ENCODE results near the gene SNX12. TPM values are rescaled to one million over a fixed set of nuclear protein-coding genes. Genes with fewer than 3 reads are reported as not detected.

SNX12 gene
- total RNA-seq = 53.6 TPM
- long read RNA-seq, partial matches to known transcripts = 0 of 18 reads
- long read RNA-seq, other reads (novel, unspliced or antisense) = 16 of 18 reads

DNA sequence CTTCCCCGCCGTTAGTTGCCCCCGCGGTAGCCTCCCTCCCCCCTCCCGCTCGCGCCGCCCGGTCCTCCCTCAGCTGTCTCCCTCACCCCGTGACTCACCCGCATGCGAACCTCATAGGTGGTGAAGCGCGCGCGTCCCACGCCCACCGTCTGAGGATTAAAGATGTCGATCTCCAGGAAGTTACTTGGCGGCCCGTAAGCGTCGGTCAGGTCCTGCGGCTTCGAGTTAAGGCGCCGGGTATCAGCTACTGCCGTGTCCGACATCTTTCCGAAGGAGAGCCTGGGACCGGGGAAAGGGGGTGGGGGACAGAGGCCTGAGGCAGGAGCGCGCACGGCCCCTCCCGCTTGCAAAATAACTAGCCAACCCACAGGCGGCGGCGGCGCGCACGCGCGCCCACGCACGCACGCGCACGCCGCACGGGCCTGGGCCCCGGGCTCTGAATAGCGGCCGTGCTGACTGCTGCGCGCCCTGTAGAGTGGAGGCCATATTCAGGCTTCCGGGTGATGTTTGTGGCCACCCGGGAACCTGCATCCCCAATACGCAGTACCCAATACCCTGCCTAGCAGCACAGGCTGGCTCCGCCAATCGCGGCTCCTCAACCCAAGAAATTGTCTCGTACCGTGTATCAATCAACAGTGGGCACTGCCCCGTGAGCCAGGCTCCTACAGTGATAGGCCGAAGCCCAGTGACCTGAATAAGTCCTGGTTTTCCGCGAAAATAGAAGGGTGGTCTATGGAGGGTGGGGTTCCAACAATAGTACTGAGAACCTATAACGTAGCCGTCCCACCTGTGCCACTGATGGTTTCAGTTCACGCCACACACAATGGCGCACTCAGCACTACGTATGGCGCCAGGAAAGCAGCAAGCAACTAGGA is at the start of gene SNX12:
Gene SNX12, minus strand, starts transcription at position 291 of the 875 bp plus-strand sequence. Its CDS starts 28 bp downstream, at position 263.
- DNase-seq (ENCODE audit: low spot score) = peak; percentile 94

DNA sequence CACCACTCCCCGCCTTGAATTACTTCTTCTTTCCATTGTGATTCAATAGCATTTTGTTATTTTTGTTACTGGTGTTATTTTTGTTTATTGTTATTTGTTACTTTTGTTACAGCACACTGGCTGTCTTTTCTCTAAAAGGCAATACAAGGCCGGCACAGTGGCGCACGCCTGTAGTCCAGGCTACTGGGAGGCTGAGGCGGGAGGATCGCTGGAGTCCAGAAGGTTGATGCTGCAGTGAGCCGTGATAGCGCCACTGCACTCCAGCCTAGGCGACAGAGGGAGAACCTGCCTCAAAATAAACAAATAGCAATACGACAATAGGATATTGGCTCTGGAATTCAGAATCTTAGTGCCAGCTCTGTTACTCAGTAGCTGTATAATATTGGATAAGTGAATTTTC is 49.2 kb upstream of the SNX12 start:
- no peak for DNase-seq (ENCODE audit: low spot score)

DNA sequence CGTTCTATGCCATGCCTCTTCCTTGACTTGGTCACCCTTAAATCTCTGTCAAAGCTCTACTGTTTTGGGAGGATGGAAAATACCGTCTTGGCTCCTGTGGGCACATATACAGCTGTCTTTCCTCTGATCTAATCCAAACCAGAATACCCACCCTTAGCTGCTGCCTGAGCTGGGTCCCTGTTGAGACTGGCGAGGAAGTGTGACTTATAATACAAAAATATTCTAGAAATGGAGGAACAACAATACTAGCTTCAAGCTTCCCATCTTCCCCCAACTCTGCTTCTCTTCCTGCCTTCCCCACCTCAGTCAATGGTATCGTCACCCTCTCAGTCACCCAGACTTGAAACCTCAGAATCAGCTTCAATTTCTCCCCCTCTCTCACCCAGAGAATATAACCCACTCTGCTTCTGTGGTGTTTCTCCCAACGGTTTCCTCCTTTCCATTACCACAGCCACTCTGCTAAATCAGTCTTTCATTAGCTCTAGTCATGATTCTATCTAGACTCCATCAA is 43.8 kb upstream of the SNX12 start:
- no peak for DNase-seq (ENCODE audit: low spot score)

DNA sequence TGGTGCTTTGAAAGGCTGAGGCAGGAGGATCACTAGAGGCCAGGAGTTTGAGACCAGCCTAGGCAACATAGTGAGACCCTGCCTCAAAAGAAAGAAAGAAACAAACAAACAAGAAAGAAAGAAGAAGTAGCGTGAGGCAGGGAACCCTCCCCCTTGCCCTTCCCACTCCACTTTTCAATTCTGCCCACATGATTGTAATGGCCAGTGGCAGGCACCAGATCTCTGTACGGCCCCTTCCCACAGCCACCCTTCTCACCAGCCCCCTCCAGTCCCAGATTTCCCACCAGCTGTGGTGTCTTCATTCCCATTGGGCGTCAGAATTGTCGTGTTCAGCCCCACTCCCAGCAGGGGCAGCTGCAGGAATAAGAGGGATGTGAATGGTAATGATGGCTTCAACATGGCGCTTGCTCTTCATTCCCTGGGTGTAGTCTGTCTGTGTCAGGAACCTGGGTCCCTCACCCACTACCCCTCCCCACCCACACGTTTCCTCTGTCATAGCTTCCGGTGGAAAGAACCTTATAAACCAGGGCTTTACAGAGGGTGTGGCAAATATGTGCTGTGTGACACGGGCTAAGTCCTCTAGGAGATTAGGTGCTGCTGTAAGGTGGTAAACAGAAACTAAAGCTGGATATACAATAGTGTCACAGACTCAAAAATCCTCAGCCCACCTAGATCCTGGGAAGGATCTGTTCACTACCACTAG is 43.2 kb upstream of the SNX12 start, which contains the start of gene IL2RG:
Gene IL2RG, minus strand, starts transcription at position 437 of the 703 bp plus-strand sequence. Its CDS starts 38 bp downstream, at position 399.
- no peak for DNase-seq (ENCODE audit: low spot score)

DNA sequence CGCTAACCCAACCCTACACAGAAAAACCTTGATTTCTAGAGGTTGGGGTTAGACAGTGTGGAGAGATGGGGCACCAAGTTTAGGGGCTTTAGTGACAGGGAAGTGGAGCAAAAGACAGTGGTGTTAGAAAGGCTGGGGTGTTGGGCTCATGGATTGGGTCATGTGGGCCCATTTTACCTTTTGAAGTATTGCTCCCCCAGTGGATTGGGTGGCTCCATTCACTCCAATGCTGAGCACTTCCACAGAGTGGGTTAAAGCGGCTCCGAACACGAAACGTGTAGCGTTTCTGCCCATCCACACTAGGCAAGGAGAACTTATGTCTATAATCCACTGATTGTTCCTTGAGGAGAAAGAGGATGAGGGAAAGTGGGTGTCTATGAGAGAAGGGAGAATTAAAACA is 40.9 kb upstream of the SNX12 start:
- no peak for DNase-seq (ENCODE audit: low spot score)

DNA sequence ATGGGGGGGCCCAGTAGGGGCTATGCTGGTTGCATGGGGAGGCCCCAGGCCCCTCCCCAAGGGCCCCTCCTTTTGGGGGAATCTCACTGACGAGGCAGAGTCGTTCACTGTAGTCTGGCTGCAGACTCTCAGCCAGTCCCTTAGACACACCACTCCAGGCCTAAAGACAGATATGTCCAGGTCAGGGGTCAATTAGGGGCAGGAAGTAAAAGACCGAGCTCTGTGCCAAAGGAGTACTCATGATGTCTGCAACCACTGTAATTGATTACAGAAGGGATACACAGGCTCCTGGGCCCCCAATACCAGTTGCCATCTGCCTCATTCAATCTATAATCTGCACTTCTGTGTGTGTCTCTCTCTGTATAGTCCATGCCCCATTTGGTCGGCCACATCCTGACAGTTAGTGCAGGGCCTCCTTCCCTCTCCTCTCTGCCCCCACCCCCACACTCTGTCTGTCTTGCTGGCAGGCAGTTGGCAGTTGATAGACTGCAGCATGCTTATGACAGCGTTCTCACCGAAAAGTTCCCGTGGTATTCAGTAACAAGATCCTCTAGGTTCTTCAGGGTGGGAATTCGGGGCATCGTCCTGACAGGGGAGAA is 39.7 kb upstream of the SNX12 start:
- no peak for DNase-seq (ENCODE audit: low spot score)

DNA sequence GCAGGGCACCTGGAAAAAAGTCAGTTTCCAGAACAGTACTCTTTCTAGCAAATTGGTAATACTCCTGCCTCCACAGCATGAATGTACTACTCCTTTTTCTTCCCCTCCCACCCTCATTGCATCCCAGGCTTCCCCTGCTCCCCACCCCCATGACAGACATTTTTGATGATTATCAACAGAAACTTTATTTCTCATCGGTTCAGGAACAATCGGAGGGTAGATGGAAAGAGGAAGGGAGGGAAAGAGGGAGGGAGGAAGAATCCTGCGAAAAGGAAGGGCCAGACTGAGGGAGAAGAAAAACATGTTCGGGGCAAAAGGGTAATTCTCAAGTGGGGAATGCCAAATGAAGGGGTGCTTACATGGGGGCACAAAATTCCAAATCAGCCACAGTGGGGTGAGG is 39.1 kb upstream of the SNX12 start:
- no peak for DNase-seq (ENCODE audit: low spot score)

DNA sequence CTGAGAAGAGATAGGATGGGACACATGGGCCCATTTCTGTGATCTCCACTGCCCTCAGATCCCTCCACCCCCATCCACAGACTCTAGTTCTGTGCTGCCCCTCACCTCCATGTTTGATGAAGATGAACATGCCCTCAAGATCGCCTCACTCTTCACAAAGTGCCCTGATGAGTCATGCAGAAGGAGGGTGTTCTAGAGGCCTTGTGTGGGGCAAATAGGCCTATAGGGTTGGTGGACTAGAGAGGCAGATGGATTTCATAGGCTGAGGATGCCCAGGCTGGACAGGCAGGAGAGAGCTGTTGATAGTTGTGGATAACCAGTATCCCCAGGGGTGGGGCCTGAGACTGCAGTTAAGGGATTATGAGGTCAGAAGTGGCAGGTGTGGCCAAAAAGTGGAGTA is 38.3 kb upstream of the SNX12 start, which contains the start of gene CXorf65:
Gene CXorf65, minus strand, starts transcription at position 314 of the 400 bp plus-strand sequence. Its CDS starts 184 bp downstream, at position 130.
- DNase-seq (ENCODE audit: low spot score) = no peak

DNA sequence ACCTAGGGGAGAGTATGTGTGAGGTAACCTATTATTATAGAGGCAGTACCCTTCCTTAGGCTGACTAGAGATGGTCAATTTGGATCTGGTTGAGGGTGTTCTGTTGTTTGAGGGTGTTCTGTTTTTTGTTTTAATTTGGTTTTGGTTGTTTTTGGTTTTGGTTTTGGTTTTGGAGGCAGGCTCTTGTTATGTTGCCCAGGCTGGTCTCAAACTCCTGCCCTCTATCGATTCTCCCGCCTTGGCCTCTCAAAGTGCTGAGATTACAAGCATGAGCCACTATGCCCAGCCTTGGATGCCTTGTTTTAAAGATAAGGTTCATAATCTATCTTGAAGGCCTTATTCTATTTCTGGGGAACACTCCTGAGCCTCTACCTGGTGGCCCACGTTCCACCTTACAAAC is 37.5 kb upstream of the SNX12 start:
- no peak for DNase-seq (ENCODE audit: low spot score)

DNA sequence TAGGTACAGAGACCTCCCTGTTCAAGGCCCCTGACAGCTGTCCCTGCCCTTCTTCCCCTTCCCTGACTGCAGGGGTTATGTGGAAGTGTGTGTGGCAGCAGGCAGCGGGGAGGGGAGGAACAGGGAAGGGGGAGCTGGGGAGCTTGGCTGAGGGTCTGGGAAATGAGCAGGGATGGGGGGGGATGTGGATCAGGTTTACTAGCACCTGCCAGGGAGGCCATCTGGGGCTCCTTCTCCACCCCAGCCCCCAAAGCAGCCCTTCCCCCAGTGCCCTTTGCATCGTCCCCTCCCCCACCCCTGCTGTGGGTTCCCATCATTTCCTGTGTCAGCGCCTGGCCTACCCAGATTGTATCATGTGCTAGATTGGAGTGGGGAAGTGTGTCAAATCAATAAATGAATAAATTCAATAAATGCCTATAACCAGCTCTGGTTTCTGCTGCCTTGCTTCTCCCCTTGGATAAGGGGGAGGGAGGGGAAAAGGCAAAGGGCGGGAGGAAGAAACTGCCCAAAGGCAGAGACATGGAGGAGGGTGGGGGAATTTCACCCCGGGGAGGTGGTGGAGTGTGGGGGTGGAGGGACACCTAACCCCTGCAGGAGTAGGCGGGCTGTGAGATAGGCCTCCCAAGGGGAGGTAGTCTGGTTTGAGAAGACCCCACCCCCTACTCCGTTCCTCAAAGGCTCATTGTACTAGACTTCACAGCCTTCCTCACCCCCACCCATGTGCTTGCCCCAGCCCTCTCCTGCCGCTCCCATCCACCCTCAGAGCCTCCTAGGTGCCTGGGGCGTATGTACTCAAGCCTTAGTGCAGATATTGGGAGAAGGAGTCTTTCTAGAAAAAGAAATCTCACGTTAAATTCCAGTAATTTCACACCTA is 35.2 kb upstream of the SNX12 start:
- no peak for DNase-seq (ENCODE audit: low spot score)

DNA sequence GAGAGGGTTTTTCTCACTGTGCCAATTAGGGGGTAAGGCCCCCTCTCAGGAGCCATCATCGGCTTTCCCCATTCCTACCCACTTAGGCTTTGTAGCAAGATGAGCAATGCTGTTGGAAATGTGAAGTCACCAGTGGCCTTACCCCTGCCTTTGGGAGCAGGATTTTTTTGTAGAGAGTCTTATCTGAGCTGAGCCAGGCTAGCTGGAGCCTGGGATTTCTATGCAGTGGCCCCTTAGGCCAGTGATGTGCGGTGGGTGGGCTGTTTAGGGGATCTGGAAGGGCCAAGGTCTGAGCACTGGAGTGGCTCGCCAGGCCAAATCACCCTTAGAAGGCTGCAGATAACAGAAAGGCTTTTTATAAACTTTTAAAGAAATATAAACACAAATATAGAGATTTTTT is 34.2 kb upstream of the SNX12 start:
- no peak for DNase-seq (ENCODE audit: low spot score)

DNA sequence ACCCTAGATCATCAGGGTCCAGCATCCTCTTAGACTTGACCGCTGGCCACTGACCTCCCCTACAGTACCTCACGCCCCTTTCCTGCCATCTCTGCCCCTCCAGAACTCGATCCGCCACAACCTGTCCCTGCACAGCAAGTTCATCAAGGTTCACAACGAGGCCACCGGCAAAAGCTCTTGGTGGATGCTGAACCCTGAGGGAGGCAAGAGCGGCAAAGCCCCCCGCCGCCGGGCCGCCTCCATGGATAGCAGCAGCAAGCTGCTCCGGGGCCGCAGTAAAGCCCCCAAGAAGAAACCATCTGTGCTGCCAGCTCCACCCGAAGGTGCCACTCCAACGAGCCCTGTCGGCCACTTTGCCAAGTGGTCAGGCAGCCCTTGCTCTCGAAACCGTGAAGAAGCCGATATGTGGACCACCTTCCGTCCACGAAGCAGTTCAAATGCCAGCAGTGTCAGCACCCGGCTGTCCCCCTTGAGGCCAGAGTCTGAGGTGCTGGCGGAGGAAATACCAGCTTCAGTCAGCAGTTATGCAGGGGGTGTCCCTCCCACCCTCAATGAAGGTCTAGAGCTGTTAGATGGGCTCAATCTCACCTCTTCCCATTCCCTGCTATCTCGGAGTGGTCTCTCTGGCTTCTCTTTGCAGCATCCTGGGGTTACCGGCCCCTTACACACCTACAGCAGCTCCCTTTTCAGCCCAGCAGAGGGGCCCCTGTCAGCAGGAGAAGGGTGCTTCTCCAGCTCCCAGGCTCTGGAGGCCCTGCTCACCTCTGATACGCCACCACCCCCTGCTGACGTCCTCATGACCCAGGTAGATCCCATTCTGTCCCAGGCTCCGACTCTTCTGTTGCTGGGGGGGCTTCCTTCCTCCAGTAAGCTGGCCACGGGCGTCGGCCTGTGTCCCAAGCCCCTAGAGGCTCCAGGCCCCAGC is 32.7 kb upstream of the SNX12 start:
- no peak for DNase-seq (ENCODE audit: low spot score)

DNA sequence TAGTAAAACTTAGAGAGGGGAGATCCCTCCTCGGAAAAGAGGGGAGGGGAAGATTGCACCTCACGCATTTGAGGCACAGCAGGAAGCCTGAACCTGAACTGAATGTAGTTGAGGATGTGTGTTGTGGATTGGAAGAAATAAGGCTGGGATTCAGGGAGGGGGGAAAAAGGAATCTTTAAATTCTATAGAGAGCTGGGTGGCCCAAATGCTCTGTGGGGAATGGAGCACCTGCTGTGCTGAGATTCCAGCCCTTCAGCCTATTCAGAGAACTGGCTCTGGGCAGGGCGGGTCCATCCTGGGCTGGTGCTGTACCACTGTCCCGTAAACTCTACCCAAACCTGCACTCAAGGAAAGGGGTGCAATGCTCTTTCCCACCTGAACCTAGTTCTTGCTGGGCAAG is 31.6 kb upstream of the SNX12 start:
- no peak for DNase-seq (ENCODE audit: low spot score)

DNA sequence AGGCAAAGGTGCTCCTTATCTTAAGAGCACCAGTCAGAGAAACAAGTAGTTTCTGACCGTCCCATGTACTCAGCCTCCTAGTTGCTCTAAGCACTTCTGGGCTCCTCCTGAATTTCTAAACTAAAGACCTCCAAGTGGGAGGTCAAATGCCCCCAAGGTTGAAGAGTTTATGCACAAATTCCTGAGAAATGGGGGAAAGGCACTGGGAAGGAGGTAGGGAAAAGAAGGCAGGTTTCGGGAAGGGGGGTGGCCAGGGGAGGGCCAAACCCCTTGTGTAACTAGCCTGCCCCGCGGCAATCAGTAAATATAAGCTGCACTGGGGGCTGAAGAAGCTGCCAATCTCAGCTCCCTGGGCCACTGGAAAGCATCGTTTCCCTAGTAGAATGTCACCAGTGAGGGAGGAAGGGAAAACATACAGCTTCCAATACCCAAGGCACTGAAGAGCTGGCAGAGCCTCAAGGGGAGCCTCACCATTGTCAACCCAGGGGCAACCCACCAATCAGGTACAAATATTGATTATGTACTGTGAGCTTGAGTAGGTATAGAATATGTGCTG is 30.9 kb upstream of the SNX12 start:
- peak; percentile 20 for DNase-seq (ENCODE audit: low spot score)

DNA sequence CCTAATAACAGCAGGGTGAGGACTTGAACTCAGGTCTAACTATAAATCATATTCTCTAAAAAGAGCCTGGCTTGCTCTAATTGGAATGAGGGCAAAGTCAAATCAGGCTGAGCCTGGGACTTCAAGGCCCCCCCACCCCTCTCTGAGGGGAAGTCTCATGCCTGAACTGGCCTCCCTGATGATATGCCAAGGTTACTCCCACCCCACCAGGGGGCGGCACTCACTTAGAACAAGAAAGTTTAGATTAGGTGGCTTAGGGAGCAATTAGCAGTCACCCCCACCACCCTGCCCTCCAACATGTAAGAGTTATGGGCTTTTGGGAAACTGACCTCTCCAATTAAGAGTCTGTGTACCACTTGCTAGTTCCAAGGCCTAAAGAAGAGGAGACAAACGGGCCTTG is 30.2 kb upstream of the SNX12 start:
- peak; percentile 49 for DNase-seq (ENCODE audit: low spot score)

DNA sequence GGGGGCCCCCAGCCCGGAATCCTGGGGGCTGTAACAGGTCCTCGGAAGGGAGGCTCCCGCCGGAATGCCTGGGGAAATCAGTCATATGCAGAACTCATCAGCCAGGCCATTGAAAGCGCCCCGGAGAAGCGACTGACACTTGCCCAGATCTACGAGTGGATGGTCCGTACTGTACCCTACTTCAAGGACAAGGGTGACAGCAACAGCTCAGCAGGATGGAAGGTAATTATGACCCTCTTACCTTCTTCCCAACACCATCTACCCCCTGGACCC is 28.6 kb upstream of the SNX12 start:
- no peak for DNase-seq (ENCODE audit: low spot score)

DNA sequence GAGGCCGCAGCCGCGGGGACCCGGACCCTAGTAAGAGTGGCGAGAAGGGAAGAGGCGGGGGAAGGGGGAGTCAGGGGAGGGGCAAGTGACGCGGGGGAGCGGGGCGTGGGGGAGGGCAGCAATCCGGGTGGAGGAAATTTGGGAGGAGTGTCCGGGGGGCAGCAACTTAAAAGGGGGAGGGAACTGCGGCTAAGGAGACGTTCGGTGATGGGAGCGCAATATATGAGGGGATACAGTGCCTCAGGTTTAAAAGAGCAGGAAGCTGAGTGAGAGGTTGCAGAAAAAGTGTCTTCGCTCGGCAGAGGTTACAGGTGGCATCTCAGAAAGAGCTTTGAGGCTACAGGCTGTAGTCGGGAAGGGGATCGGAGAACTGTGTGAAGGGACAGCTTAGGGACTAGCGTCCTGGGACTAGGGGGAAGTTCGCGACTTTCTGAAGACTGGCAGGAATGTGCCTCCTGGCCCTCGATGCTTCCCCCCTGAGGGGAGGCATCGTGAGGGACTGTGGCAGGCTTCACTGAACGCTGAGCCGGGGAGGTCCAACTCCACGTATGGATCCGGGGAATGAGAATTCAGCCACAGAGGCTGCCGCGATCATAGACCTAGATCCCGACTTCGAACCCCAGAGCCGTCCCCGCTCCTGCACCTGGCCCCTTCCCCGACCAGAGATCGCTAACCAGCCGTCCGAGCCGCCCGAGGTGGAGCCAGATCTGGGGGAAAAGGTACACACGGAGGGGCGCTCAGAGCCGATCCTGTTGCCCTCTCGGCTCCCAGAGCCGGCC is 28.0 kb upstream of the SNX12 start:
- no peak for DNase-seq (ENCODE audit: low spot score)

DNA sequence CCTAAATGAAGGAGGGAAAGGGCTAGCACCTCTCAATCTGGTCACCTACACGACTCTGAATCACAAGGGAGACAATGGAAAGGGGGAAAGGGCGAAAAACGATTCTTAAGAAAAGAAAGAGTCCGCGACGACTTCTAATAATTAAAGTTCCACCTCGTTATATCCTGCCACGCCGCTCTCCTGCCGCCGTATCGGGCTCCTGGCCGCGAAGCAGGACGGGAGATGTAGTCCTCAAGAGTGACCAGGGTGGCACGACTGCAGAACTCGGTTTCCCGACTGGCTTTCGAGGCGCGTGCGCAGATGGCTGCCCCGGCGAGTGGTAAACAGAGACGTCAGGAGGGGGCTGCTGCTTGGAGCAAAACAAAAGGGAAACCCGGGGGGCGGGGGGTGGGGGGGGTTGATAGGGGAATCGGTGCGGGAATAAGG is 27.4 kb upstream of the SNX12 start, which contains the start of gene FOXO4:
Gene FOXO4, plus strand, starts transcription at position 297 of the 426 bp plus-strand sequence. CDS start 678 bp downstream, outside the sequence.
- DNase-seq (ENCODE audit: low spot score) = peak; percentile 95

Data from mesenteric fat pad (tissue), 1 donor.